Osteocyte (in vitro differentiated cells): ENCODE results near the gene RAD51B. TPM values are rescaled to one million over a fixed set of nuclear protein-coding genes. Genes with fewer than 3 reads are reported as not detected.

Experiments
- DNase-seq: peaks from one replicate; pipeline ENCODE4 v3.0.0; 2021; ENCODE audit warnings: mixed read lengths; ENCODE audit not compliant: unreplicated experiment; ENCODE audit errors: extremely low spot score
- H3K27ac Mint-ChIP-seq: one replicate; pipeline ENCODE4 v1.8.0; 2021; ENCODE audit warnings: mild to moderate bottlenecking, mixed read lengths; ENCODE audit not compliant: unreplicated experiment
- H3K27me3 Mint-ChIP-seq: one replicate; pipeline ENCODE4 v1.8.0; 2021; ENCODE audit warnings: mixed read lengths; ENCODE audit not compliant: unreplicated experiment
- H3K36me3 Mint-ChIP-seq: one replicate; pipeline ENCODE4 v1.8.0; 2021; ENCODE audit warnings: mixed read lengths; ENCODE audit not compliant: unreplicated experiment
- H3K4me1 Mint-ChIP-seq: one replicate; pipeline ENCODE4 v1.8.0; 2021; ENCODE audit warnings: mixed read lengths; ENCODE audit not compliant: unreplicated experiment
- H3K4me3 Mint-ChIP-seq: one replicate; pipeline ENCODE4 v1.8.0; 2021; ENCODE audit warnings: mild to moderate bottlenecking, moderate library complexity, mixed read lengths; ENCODE audit not compliant: unreplicated experiment
- H3K9me3 Mint-ChIP-seq: one replicate; pipeline ENCODE4 v1.8.0; 2021; ENCODE audit warnings: mixed read lengths; ENCODE audit not compliant: unreplicated experiment
- CTCF ChIP-seq: fragments of 200-600 bp; sonication (generic); IDR thresholded peaks from 2 replicates; pipeline ENCODE4 v1.5.0; 2021; ENCODE audit warnings: antibody characterized with exemption, mild to moderate bottlenecking, moderate library complexity
- total RNA-seq: library from RNA; stranded (reverse); gene quantifications from 2 replicates; pipeline ENCODE4 v1.2.1, GENCODE V29; 2021

RAD51B gene
- total RNA-seq, 1 donor from 2014 or later, result 12.7 TPM

DNA sequence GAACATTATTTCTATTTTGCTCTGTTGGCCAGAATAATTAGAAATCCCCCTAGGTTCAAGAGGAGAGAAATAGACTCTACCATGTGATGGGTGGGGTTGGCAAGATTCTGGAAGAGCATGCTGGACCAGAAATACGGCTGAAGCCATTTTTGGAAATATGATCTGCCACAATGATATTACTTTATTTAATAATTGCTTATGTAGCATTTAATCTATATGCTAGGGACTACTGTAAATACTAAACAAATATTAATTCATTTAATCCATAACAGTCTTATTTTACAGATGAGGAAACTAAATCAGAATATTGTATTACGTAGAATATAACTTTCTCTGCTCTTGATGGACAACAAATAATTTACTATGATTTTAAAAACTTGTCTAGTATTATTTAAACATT lies 193.7 kb downstream of the RAD51B start:
- H3K27ac Mint-ChIP-seq, result peak overlapping the region; percentile 19
- H3K27me3 Mint-ChIP-seq, result no peaks in the 10 kb centered on the region
- no peak overlapping the region for H3K4me3 Mint-ChIP-seq
- H3K4me1 Mint-ChIP-seq, result peaks cover 46% of the 10 kb centered on the region
- DNase-seq, result no peak
- no peaks in the 10 kb centered on the region for H3K36me3 Mint-ChIP-seq
- no peaks in the 10 kb centered on the region for H3K9me3 Mint-ChIP-seq
- no peak for TF ChIP-seq CTCF

DNA sequence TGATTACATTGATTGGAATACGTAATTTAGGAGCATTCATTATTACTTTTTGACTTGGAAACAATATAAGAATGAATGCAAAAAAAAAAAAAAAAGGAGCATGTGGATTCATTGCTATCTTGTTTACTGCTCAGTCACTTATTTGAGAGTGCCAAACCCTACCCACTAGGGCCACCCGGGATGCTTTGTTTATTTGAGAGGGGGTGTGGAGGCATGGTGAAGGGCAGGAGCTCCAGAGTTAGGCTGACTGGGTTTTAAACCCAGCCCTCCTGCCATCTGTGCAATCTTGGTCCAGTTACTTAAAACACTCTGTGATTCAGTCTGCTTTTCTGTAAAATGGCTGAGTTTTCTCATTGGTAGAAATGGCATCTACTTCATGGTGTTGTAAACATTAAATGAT lies 195.2 kb downstream of the RAD51B start:
- no peak for TF ChIP-seq CTCF
- H3K4me1 Mint-ChIP-seq, result peaks cover 48% of the 10 kb centered on the region
- H3K27ac Mint-ChIP-seq, result no peak overlapping the region
- H3K27me3 Mint-ChIP-seq, result no peaks in the 10 kb centered on the region
- H3K36me3 Mint-ChIP-seq, result no peaks in the 10 kb centered on the region
- no peak for DNase-seq
- H3K9me3 Mint-ChIP-seq, result no peaks in the 10 kb centered on the region
- H3K4me3 Mint-ChIP-seq, result no peak overlapping the region

GRCh38 chr14:68015356-68016254 lies 196.0 kb downstream of the RAD51B start:
- H3K36me3 Mint-ChIP-seq, result no peaks in the 10 kb centered on the region
- H3K9me3 Mint-ChIP-seq, result no peaks in the 10 kb centered on the region
- no peaks in the 10 kb centered on the region for H3K27me3 Mint-ChIP-seq
- peaks cover 47% of the 10 kb centered on the region for H3K4me1 Mint-ChIP-seq
- H3K27ac Mint-ChIP-seq, result peak overlapping the region; percentile 65
- H3K4me3 Mint-ChIP-seq, result no peak overlapping the region
- no peak for TF ChIP-seq CTCF
- no peak for DNase-seq

GRCh38 chr14:68016255-68016914 lies 196.8 kb downstream of the RAD51B start:
- Mint-ChIP-seq H3K4me3 (no peak overlapping the region), H3K9me3 (no peaks in the 10 kb centered on the region), H3K36me3 (no peaks in the 10 kb centered on the region), H3K27ac (peak overlapping the region; percentile 69), H3K4me1 (peaks cover 47% of the 10 kb centered on the region), H3K27me3 (no peaks in the 10 kb centered on the region)
- no peak for TF ChIP-seq CTCF
- DNase-seq, result no peak

DNA sequence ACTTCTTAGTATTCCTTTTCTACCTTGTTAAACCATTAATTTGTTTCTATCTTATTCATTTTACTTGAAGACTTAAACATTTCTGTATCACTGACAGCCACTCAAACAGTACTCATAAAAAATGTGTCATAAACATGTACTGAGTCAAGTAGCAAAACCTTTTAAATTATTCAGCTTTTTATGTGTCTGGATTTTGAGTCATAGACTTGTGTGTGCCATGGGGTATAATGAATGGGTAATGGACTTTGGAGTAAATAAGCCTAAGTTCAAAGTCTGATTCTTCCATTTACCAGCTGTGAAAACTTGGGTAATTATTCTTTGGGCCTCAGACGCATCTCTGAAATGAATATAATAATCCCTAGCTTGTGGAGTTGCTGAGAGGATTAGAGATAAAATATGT lies 199.0 kb downstream of the RAD51B start:
- no peaks in the 10 kb centered on the region for H3K27me3 Mint-ChIP-seq
- H3K4me1 Mint-ChIP-seq, result peaks cover 30% of the 10 kb centered on the region
- DNase-seq, result no peak
- no peak overlapping the region for H3K27ac Mint-ChIP-seq
- peaks cover 4% of the 10 kb centered on the region for H3K36me3 Mint-ChIP-seq
- H3K9me3 Mint-ChIP-seq, result peaks cover 10% of the 10 kb centered on the region
- no peak overlapping the region for H3K4me3 Mint-ChIP-seq
- no peak for TF ChIP-seq CTCF
